Neutrophil (primary cell): Measurements from ENCODE around the gene YEATS2.

Experiments used
- H3K27ac ChIP-seq: fragments of 200-600 bp; sonication (generic); 2 replicates; pipeline ENCODE4 v1.5.1; 2016; ENCODE audit warnings: mild to moderate bottlenecking, moderate library complexity
- H3K27me3 ChIP-seq: fragments of 200-600 bp; sonication (generic); 2 replicates; pipeline ENCODE4 v1.6.0; 2016; ENCODE audit warnings: mild to moderate bottlenecking
- H3K36me3 ChIP-seq: fragments of 200-600 bp; sonication (generic); 2 replicates; pipeline ENCODE4 v1.5.1; 2017
- H3K4me1 ChIP-seq, 2 experiments: fragments of 200-600 bp in 1 of 2; sonication (generic) in 1 of 2; 1 replicate in 1 of 2; 2 replicates in 1 of 2; pipeline versions ENCODE4 v1.5.1 to v1.6.1; 2013 to 2016; ENCODE audit warnings: low read depth in 1 of 2, low read length in 1 of 2, mild to moderate bottlenecking in 1 of 2, moderate library complexity in 1 of 2; ENCODE audit not compliant: control insufficient read depth in 1 of 2, insufficient read depth in 1 of 2
- H3K4me3 ChIP-seq, 2 experiments: fragments of 200-600 bp in 1 of 2; sonication (generic) in 1 of 2; 1 replicate in 1 of 2; 2 replicates in 1 of 2; pipeline ENCODE4 v1.5.1; 2013 to 2016; ENCODE audit warnings: low read depth in 1 of 2, low read length in 1 of 2, mild to moderate bottlenecking in 1 of 2, moderate library complexity in 1 of 2
- H3K9me3 ChIP-seq: fragments of 200-600 bp; sonication (generic); 2 replicates; pipeline ENCODE4 v1.5.1; 2016
- TF ChIP-seq, protein P1 (sequence below): fragments of 200-600 bp; sonication (generic); IDR thresholded peaks from 2 replicates; pipeline ENCODE4 v1.5.1; 2016; ENCODE audit warnings: antibody characterized with exemption

YEATS2 gene

DNA sequence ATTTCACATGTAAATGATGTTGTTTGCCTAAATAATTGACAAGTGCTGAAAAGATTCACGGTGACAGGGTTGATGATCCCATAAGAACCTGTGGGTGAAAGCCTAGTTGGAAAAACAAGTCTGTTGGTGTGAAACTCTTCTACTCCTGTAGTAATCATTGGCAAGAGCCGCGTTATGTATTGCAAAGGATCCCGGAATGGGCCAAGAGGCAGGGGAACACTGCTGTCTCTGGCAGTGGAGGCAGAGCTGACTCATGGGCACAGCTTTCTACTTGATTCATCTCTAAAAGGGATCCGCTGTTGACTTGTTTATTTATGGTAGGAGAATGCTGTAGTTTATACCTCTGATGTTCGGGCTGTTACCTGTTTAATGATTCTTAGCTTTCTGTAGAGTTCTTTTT, 64.7 kb downstream of the YEATS2 start:
- H3K4me1 ChIP-seq = no peaks in the 10 kb centered on the region
- no peaks in the 10 kb centered on the region for H3K27me3 ChIP-seq
- TF ChIP-seq, protein P1, sequence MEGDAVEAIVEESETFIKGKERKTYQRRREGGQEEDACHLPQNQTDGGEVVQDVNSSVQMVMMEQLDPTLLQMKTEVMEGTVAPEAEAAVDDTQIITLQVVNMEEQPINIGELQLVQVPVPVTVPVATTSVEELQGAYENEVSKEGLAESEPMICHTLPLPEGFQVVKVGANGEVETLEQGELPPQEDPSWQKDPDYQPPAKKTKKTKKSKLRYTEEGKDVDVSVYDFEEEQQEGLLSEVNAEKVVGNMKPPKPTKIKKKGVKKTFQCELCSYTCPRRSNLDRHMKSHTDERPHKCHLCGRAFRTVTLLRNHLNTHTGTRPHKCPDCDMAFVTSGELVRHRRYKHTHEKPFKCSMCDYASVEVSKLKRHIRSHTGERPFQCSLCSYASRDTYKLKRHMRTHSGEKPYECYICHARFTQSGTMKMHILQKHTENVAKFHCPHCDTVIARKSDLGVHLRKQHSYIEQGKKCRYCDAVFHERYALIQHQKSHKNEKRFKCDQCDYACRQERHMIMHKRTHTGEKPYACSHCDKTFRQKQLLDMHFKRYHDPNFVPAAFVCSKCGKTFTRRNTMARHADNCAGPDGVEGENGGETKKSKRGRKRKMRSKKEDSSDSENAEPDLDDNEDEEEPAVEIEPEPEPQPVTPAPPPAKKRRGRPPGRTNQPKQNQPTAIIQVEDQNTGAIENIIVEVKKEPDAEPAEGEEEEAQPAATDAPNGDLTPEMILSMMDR = no peak
- no peaks in the 10 kb centered on the region for H3K9me3 ChIP-seq
- H3K4me3 ChIP-seq = no peak overlapping the region
- H3K27ac ChIP-seq = no peak overlapping the region
- H3K36me3 ChIP-seq = peaks cover 27% of the 10 kb centered on the region

DNA sequence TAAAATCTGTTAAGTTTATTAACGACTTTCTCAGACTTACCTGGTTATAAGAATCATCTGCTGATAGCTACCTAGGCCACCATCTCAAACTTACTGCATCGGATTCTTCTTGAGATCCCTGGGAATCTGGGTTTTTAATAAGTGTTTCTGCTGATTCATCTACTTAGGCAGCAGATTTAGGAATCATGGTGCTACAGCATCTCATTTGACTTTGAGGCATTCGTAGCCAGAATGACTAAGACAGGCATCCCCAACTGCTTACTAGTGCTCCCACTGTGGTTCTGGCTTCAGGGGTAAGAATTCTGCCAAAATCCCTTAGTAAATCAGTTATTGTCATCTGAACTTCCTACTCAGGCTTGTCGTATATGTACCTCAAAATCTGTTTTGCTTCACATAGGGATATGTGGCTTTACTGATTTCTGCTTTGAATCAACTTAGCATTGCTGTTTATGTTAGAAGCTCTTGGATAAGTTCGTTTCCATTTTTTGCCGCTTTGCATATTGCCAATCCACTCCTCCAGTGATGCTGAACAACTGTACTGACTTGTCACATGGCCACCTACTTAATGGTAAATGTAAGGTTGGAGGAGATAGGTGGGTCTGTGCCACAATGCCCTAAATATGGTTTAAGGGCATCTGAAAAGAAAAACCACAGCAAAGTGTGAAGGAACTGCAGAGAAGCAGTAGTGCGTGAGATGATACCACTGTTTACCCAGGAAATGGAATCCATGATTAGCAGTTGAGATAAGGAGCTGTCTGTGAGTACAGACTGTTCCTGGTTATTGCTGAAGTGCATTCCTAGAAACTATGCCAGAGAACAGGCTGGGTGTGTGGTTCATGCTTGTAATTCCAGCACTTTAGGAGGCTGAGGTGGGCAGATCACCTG, 67.5 kb downstream of the YEATS2 start:
- Histone ChIP-seq H3K27me3 (no peaks in the 10 kb centered on the region), H3K4me3 (no peak overlapping the region), H3K9me3 (no peaks in the 10 kb centered on the region), H3K36me3 (peaks cover 15% of the 10 kb centered on the region), H3K4me1 (peaks cover 0 to 6% of the 10 kb centered on the region in 2 experiments), H3K27ac (no peak overlapping the region)
- TF ChIP-seq, protein P1 = no peak

DNA sequence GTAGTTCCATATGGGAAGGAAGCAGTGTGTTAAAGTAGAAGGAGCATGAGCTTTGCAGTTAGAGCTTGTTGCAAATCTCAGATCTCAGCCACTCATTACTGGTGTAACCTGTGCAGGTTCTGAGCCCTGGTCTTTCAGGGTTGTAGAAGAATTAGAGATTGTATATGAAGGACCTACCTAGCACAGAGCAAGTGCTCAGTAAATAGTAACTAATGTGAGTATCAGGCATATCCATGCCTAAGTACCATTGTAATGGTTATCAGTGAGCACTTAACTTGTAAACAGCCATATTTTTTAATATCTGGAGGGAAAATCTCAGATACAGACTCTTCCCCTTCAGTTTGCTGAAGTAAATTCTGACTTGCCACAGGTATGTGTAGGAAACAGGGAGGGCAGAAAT, 68.5 kb downstream of the YEATS2 start:
- H3K27me3 ChIP-seq = no peaks in the 10 kb centered on the region
- no peak overlapping the region for H3K27ac ChIP-seq
- no peaks in the 10 kb centered on the region for H3K9me3 ChIP-seq
- H3K4me3 ChIP-seq = no peak overlapping the region
- H3K4me1 ChIP-seq = peaks cover 7 to 16% of the 10 kb centered on the region in 2 experiments
- TF ChIP-seq, protein P1 = no peak
- peaks cover 14% of the 10 kb centered on the region for H3K36me3 ChIP-seq

DNA sequence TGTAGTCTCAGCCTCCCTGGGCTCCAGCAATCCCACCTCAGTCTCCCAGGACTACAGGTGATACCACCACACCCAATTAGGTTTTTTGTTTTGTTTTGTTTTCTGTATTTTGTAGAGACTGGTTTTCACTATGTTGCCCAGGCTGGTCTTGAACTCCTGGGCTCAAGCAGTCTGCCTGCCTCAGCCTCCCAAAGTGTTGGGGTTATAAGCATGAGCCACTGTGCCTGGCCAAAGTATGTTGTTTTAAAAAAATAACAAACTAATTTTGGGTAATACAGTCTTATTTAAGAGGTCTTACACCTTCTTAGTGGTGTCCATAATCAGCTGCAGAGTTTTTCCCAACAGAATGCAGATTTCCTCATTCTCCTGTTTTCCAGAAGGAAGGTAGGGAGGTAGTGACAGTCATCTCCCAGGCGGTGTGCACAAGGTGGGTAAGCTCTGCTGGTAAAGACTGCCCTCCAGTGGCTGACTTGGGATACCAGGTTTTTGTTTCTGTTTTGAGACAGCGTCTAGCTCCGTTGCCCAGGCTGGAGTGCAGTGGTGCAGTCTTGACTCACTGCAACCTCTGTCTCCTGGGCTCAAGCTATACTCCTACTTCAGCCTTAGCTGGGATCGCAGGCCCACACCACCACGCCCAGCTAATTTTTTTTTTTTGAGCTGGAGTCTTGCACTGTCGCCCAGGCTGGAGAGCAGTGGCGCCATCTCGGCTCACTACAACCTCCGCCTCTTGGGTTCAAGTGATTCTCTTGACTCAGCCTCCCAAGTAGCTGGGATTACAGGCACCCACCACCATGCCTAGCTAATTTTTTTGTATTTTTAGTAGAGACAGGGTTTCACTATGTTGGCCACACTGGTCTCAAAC, 69.4 kb downstream of the YEATS2 start:
- peaks cover 7 to 17% of the 10 kb centered on the region in 2 experiments for H3K4me1 ChIP-seq
- no peaks in the 10 kb centered on the region for H3K9me3 ChIP-seq
- peaks cover 5% of the 10 kb centered on the region for H3K36me3 ChIP-seq
- no peak overlapping the region for H3K4me3 ChIP-seq
- H3K27ac ChIP-seq = no peak overlapping the region
- no peaks in the 10 kb centered on the region for H3K27me3 ChIP-seq
- TF ChIP-seq, protein P1 = peak; percentile 60

DNA sequence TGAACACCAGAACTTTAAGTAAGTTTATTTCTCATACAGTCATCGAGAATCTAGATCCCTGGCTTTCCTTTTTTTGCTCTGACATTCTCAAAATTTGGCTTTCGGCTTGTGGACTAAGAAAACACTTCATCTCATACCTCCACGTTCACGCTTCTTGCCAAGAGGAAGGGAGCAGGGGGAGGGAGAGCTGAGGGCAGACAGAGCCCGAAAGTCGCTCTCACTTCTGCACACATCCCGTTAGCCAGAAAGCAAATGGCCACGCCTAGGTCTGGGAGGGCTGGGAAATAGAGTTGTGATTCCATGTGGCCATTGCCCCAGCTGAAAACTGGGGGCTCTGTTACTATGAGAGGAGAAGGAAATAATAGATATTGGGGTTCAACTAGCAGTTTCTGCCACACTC, 70.5 kb downstream of the YEATS2 start:
- Histone ChIP-seq H3K27me3 (no peaks in the 10 kb centered on the region), H3K36me3 (no peaks in the 10 kb centered on the region), H3K4me1 (peaks cover 7 to 17% of the 10 kb centered on the region in 2 experiments), H3K4me3 (no peak overlapping the region), H3K9me3 (no peaks in the 10 kb centered on the region), H3K27ac (no peak overlapping the region)
- TF ChIP-seq, protein P1 = no peak
